Panc1 (cell line): Measurements from ENCODE around the gene FLVCR1. TPM values are rescaled to one million over a fixed set of nuclear protein-coding genes. Genes with fewer than 3 reads are reported as not detected.

Experiments used
- ATAC-seq: fragments of 200-7000 bp; cut with Tn5 transposase; 2 replicates; pipeline ENCODE4 v1.9.1; 2020; ENCODE audit warnings: mild to moderate bottlenecking, moderate library complexity
- BruUV-seq: library from RNA; stranded (reverse); fragments of 400-500 nt; replicated peaks from 2 replicates; lab custom pipeline; 2021; lab: Mats Ljungman, UMichigan
- CTCF ChIA-PET: fragments of 300-600 bp; sonication (Branson Sonifier 250); formaldehyde crosslinking; loops from one replicate; lab custom pipeline; 2022; ENCODE audit warnings: antibody characterized with exemption; lab: Charles Lee
- POLR2A ChIA-PET: fragments of 300-600 bp; sonication (Branson Sonifier 250); formaldehyde crosslinking; loops from one replicate; lab custom pipeline; 2022; ENCODE audit warnings: antibody characterized with exemption; lab: Charles Lee
- DNase-seq: peaks from one replicate; pipeline ENCODE4 v3.0.0-alpha.2; 2010; ENCODE audit warnings: low read depth, low spot score
- H3K27ac ChIP-seq: 2 replicates; pipeline ENCODE4 v1.5.1; 2011; ENCODE audit warnings: mild to moderate bottlenecking, low read length, inconsistent platforms
- H3K27me3 ChIP-seq: fragments of 200-500 bp; sonication (Bioruptor generic); 2 replicates; pipeline ENCODE4 v1.6.0; 2014; ENCODE audit warnings: low read length, inconsistent platforms; ENCODE audit not compliant: control insufficient read depth, insufficient read depth
- H3K36me3 ChIP-seq: fragments of 200-500 bp; sonication (Bioruptor generic); 2 replicates; pipeline ENCODE4 v1.5.1; 2014; ENCODE audit warnings: inconsistent platforms, mild to moderate bottlenecking, low read length, moderate library complexity; ENCODE audit not compliant: control insufficient read depth, insufficient read depth
- H3K4me1 ChIP-seq: 2 replicates; pipeline ENCODE4 v1.5.1; 2011; ENCODE audit warnings: inconsistent platforms, mild to moderate bottlenecking, low read length, moderate library complexity; ENCODE audit not compliant: control insufficient read depth, insufficient read depth
- H3K4me3 ChIP-seq, 2 experiments: 2 replicates each; pipeline ENCODE4 v1.5.1; 2011 to 2012; ENCODE audit warnings: low read depth in 2 of 2, low read length in 2 of 2, mild to moderate bottlenecking in 2 of 2, inconsistent platforms in 1 of 2, moderate library complexity in 1 of 2
- H3K9me3 ChIP-seq: fragments of 200-500 bp; sonication (Bioruptor generic); 2 replicates; pipeline ENCODE4 v1.5.1; 2014; ENCODE audit warnings: low read depth, mild to moderate bottlenecking, inconsistent platforms, low read length, moderate library complexity; ENCODE audit not compliant: control insufficient read depth, insufficient read depth
- POLR2AphosphoS5 ChIP-seq: IDR thresholded peaks from 2 replicates; pipeline ENCODE4 v1.6.1; 2012; ENCODE audit warnings: mild to moderate bottlenecking, low read depth, low read length, moderate library complexity
- SIN3A ChIP-seq: IDR thresholded peaks from 2 replicates; pipeline ENCODE4 v1.6.1; 2012; ENCODE audit warnings: low read depth, mild to moderate bottlenecking, low read length, moderate library complexity, borderline replicate concordance; ENCODE audit not compliant: insufficient read depth
- TCF7L2 ChIP-seq: IDR thresholded peaks from 2 replicates; pipeline ENCODE4 v1.6.1; 2011; ENCODE audit warnings: mild to moderate bottlenecking, low read depth, low read length, inconsistent platforms
- in situ Hi-C: cut with HindIII; loops from 2 replicates; pipeline ENCODE4 v1.10.0; 2016; ENCODE audit warnings: low sequenced_read_pairs, low pct_unique_long_range_greater_than_20kb
- intact Hi-C: fragments of 100-400 bp; cut with micrococcal nuclease; formaldehyde crosslinking; loops from one replicate; pipeline ENCODE4 v1.10.0; 2022; ENCODE audit not compliant: unreplicated experiment
- total RNA-seq: library from RNA; stranded (reverse); gene quantifications from one replicate; pipeline ENCODE4 v1.2.1, GENCODE V29; 2021; ENCODE audit not compliant: unreplicated experiment
- TF ChIP-seq, protein P1 (sequence below): fragments of 450-650 bp; IDR thresholded peaks from 2 replicates; pipeline ENCODE4 v1.5.1; 2017; ENCODE audit warnings: mild to moderate bottlenecking
- TF ChIP-seq, protein P2 (sequence below), 2 experiments: IDR thresholded peaks; 2 replicates each; pipeline ENCODE4 v1.6.1; 2011 to 2012; ENCODE audit warnings: low read depth in 2 of 2, control low read depth in 1 of 2, low read length in 1 of 2, mild to moderate bottlenecking in 1 of 2, moderate library complexity in 1 of 2; ENCODE audit not compliant: insufficient read depth in 1 of 2

The FLVCR1 gene
- total RNA-seq, 1 experiment from 2014 or later = 21.4 TPM

DNA sequence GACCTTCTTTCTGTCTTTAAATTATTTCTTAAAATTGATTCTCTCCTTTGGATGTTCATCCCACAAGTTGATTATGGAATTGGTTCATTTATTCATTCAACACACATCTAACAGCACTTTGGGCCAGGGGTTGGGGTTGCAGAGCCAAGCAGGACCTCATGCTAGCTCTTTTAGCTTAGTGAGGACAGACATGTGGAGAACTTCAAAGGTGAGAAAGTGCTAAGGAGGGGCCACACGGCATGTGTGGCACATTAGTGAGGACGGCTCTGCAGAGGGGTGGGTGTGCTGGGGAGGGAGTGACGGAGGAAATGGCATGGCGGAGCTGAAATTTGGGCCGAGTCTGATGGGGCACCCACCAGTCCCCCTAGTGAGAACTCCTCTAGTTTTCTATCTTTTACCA is 59.8 kb downstream of the FLVCR1 start:
- CTCF ChIA-PET = no interaction called here
- ATAC-seq (no peak), DNase-seq (no peak)
- POLR2A ChIA-PET = interaction anchor here (0.7 kb wide), 1 partner anchor 11 kb away, joined by 4 read pairs; no protein-coding TSS in a partner anchor
- in situ Hi-C loops = no loop called here
- Histone ChIP-seq H3K4me3 (no peak overlapping the region), H3K36me3 (no peaks in the 10 kb centered on the region), H3K4me1 (no peaks in the 10 kb centered on the region), H3K27ac (no peak overlapping the region), H3K9me3 (no peaks in the 10 kb centered on the region), H3K27me3 (no peaks in the 10 kb centered on the region)
- intact Hi-C loops = no loop called here
- no TSS peak for BruUV-seq
- no peak for TF ChIP-seq TCF7L2
- TF ChIP-seq, protein P1, sequence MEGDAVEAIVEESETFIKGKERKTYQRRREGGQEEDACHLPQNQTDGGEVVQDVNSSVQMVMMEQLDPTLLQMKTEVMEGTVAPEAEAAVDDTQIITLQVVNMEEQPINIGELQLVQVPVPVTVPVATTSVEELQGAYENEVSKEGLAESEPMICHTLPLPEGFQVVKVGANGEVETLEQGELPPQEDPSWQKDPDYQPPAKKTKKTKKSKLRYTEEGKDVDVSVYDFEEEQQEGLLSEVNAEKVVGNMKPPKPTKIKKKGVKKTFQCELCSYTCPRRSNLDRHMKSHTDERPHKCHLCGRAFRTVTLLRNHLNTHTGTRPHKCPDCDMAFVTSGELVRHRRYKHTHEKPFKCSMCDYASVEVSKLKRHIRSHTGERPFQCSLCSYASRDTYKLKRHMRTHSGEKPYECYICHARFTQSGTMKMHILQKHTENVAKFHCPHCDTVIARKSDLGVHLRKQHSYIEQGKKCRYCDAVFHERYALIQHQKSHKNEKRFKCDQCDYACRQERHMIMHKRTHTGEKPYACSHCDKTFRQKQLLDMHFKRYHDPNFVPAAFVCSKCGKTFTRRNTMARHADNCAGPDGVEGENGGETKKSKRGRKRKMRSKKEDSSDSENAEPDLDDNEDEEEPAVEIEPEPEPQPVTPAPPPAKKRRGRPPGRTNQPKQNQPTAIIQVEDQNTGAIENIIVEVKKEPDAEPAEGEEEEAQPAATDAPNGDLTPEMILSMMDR = no peak

DNA sequence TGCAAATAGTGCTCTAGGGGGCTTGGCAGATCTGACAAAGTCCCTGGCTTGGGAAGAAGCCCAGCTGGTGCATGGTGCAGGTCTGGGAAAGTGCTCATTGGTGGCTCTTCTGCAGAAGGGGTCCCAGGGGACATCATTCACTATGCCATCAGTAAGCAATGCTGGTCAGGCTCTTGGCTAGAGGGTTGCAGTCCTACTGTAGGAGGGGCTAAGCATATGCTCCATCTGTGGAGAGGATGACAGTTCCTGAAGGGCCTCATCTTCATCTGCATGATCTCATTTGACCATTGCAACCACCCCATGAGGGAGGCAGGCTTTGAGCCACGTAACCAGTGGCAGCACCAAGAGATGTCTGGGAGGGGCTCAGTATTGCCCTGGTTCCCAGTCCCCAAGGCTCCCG is 60.7 kb downstream of the FLVCR1 start:
- DNase-seq (no peak), ATAC-seq (no peak)
- in situ Hi-C loops = no loop called here
- TF ChIP-seq, protein P1 = no peak
- CTCF ChIA-PET = no interaction called here
- H3K27me3 ChIP-seq = no peaks in the 10 kb centered on the region
- H3K27ac ChIP-seq = no peak overlapping the region
- POLR2A ChIA-PET = no interaction called here
- H3K36me3 ChIP-seq = no peaks in the 10 kb centered on the region
- no TSS peak for BruUV-seq
- intact Hi-C loops = no loop called here
- H3K4me1 ChIP-seq = no peaks in the 10 kb centered on the region
- no peak overlapping the region for H3K4me3 ChIP-seq
- no peaks in the 10 kb centered on the region for H3K9me3 ChIP-seq

DNA sequence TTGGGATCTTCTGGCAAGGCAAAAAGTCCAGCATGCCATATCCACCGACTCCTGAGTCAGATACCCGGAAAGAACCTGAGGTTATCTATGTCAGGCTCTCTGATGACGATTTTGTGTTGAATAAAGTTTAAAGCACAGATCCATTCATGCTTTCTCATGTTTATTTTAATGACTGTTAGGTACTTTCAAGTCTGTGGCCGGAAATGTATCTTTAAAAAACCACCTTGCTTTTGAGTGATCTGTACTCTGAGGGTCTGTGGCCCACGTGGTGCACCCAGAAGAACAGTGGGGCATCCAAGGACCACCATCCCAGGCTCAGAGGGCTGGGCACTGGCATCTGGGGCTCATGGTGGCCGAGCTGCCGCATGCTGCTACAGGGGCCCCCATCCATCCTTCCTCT is 62.2 kb downstream of the FLVCR1 start:
- intact Hi-C loops = no loop called here
- BruUV-seq = no TSS peak
- no peak overlapping the region for H3K27ac ChIP-seq
- in situ Hi-C loops = no loop called here
- no peaks in the 10 kb centered on the region for H3K36me3 ChIP-seq
- no peak for ATAC-seq
- no peak overlapping the region for H3K4me3 ChIP-seq
- TF ChIP-seq SIN3A (no peak), TCF7L2 (no peak), POLR2AphosphoS5 (no peak)
- TF ChIP-seq, protein P2, sequence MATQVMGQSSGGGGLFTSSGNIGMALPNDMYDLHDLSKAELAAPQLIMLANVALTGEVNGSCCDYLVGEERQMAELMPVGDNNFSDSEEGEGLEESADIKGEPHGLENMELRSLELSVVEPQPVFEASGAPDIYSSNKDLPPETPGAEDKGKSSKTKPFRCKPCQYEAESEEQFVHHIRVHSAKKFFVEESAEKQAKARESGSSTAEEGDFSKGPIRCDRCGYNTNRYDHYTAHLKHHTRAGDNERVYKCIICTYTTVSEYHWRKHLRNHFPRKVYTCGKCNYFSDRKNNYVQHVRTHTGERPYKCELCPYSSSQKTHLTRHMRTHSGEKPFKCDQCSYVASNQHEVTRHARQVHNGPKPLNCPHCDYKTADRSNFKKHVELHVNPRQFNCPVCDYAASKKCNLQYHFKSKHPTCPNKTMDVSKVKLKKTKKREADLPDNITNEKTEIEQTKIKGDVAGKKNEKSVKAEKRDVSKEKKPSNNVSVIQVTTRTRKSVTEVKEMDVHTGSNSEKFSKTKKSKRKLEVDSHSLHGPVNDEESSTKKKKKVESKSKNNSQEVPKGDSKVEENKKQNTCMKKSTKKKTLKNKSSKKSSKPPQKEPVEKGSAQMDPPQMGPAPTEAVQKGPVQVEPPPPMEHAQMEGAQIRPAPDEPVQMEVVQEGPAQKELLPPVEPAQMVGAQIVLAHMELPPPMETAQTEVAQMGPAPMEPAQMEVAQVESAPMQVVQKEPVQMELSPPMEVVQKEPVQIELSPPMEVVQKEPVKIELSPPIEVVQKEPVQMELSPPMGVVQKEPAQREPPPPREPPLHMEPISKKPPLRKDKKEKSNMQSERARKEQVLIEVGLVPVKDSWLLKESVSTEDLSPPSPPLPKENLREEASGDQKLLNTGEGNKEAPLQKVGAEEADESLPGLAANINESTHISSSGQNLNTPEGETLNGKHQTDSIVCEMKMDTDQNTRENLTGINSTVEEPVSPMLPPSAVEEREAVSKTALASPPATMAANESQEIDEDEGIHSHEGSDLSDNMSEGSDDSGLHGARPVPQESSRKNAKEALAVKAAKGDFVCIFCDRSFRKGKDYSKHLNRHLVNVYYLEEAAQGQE (IDR thresholded peaks at IDR 0.05; ENCODE audit: insufficient read depth in 1 of 2, low read depth in 2 of 2, low read length in 1 of 2) = no peak
- TF ChIP-seq, protein P1 = no peak
- H3K27me3 ChIP-seq = no peaks in the 10 kb centered on the region
- POLR2A ChIA-PET = no interaction called here
- DNase-seq = no peak
- H3K4me1 ChIP-seq = no peaks in the 10 kb centered on the region
- CTCF ChIA-PET = no interaction called here
- H3K9me3 ChIP-seq = no peaks in the 10 kb centered on the region
